ENCODE data around the gene SH3RF3.
"Not testable (repeated sequence)": the region's sequence is repeated elsewhere in the genome, so short reads cannot be mapped to it uniquely, and the experiment has no call there.

The SH3RF3 gene

DNA sequence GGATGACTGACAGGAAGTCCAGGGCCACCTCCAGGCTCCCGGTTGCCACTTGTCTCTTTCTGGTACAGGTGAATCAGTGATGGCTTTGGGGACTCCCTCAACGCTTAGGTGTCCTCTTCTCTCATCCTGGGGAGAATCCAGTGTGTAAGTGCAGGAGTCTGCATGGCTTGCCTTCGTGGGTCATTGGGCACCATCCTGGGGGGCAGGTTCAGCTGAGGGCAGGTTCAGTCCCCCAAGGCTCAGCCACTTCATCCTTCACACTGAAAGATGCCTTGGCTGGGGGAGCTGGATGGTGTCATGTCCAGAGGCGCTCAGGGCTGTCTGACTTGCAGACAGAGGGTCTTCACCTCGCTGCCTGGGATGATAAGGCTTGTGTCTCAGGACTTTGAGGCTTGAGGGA is 29.2 kb downstream of the SH3RF3 start:
- DNase-seq (ENCODE audit: low read depth) = no peak

DNA sequence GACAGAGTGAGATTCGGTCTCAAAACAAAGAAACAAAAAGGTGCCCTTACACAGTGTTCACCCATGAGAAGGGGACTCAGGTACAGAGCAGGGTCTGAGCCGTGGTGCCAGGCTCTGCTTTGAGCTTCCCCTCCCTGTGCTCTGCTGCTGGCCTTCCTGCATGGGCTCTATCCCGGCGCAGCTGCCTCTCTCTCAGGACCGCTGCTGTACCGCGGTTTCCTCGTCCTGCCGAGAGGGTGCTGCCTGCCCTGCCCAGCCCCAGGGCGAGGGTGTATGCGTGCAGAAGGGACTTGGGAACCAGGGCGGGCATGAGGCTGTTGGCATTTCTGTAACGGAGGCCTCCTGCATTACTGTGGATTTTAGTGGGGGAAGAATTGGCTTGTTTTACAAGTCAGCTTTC is 30.1 kb downstream of the SH3RF3 start:
- no peak for DNase-seq (ENCODE audit: low read depth)

DNA sequence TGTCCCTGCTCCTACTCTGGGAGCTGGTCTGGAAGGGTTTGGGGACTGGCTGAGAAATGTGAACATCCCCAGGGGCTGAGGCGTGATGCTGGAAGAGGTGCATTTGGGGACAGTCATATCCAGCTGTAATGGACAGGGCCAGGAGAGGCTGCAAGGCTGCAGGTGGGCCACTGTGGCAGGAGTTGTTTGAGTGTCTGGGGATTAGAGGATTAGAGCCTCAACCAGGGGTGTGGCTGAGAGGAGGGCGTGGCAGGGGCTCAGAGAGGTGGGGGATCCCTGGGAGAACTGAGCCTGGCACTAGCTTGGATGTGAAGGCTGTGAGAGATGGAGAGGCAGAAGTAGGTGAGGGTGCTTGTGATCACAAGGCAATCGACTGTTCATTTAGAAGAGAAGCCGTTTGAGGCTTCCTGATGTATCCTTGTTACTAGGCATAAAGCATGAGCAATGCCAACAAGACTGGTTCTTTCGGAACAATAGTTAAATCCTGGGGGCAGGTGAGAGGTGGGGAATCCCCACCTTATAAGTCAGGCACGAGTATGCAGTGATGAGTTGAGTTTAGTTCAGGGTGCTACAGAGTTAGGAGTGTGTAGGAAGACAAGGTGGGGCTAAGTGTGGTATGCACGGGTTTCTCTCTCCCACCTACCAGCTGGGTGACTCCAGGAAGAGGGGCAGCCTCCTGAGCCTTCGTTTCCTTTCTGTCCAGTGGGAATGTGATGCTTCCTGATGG is 31.9 kb downstream of the SH3RF3 start:
- DNase-seq (ENCODE audit: low read depth) = no peak

DNA sequence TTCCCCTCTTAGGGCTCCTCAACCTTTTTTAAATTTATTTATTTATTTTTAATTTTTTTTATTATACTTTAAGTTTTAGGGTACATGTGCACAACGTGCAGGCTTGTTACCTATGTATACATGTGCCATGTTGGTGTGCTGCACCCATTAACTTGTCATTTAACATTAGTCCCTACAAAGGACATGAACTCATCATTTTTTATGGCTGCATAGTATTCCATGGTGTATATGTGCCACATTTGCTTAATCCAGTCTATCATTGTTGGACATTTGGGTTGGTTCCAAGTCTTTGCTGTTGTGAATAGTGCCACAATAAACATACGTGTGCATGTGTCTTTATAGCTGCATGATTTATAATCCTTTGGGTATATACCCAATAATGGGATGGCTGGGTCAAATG is 33.4 kb downstream of the SH3RF3 start:
- not testable (repeated sequence) for DNase-seq (ENCODE audit: low read depth)

DNA sequence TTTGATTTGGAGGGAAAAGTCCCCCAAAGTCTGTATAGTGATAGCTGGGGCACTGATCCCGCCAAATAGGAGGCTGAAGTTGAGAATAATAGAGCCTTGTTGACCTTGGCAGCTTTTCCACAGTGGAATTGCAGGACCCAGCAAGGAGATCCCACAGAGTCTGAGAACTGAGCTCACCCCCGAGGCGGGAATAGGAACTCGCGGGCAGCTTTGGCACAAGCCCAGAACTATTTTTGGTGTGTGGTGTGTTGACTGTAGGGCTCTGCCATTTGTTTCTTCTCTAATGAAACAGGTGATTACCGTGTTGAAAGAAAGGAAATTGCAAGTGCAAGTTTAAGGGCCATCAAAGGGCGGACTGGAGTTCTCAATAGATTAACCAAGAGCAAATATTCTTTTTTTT is 34.0 kb downstream of the SH3RF3 start:
- no peak for DNase-seq (ENCODE audit: low read depth)

DNA sequence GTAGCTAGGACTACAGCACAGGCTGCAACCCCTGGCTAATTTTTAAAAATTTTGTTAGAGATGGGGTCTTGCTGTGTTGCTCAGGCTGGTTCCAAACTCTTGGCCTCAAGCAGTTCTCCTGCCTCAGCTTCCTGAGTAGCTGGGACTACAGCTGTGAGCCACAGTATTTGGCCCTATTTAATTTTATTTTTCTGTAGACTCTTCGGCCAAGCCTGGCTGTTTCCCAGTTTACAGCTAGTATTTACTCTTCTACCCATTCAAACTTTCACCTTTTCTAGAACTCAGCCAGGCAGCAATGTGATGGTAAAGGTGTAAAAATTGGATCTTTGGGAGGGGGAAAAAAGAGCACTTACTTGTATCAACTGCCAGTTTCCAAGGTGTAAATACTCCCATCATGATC is 35.3 kb downstream of the SH3RF3 start:
- DNase-seq (ENCODE audit: low read depth) = no peak

DNA sequence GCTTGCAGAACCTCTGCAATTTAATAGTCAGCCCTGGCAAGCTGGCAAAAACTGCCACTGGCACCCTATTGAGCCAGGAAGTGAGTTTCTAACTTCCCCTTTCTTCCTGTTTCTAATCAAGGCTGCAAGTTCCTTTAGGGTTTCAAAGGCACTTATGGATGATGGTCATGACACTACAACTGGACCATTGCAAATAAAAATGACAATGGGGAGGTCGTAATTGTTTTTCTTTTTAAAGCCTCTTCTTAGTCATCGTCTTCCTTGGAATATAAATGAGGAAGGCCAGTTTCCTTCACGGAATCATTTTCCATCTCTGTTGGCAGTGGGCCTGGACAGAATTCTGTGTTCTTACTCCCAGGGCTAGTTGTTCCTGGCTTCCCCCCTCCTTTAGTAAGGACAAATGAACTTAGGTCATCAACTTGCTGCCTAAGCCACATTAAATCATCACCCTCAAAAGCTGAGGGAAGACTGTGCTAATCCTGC is 35.8 kb downstream of the SH3RF3 start:
- no peak for DNase-seq (ENCODE audit: low read depth)

DNA sequence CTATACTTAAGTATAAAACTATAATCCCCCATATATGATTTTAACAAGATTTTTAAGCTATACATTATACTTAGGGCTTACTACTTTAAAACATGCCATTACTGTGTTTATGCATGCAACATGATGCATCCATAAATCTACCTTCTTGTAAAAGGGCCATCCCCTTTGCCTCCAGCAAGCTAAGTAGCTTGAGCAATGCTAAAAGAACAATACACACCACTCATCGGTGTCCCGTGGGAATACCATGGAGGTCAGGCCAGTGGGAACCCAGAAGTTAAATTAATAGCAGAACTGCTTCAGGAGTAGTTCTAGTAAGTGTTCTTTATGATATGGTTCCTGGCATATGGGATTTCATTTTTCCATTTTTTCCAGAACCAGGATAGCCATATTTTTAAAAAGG is 37.8 kb downstream of the SH3RF3 start:
- no peak for DNase-seq (ENCODE audit: low read depth)

DNA sequence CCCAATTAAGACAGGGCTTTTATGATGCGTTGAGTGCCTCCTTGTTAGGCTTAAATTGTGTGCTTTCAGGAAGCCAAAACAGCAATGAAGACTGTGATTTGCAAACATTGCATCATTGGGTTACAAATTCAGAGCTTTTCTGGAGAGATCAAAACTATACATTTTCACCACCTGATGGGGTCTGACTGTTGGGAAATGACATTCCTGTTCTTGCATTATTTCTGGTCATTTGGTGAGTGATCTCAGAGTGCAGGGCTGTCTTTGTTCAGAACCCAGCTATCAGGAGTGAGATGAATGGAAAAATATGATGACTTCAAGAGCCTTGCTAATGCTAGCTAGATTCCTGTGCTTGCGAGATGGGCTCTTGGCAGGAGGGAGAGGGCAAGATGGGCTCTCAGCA is 39.1 kb downstream of the SH3RF3 start:
- DNase-seq (ENCODE audit: low read depth) = no peak

DNA sequence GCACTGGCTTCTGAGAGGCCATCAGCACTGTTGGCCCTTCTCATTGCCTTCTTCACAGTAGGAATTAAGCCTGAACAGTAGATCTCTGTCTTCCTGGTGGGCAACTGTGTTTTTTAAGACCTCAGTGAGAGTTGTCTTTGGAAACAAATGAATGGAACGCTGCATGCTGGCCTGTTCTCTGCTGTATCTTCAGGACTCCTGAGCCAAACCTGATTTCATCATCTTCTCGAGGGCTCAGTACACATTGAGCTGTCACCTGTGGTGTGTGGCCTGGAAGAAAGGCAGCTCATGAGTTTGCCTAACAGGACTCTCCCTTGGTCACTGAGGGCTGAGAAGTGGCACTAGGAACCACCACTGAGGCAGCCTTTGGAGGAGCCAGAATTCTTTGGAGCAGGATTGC is 39.7 kb downstream of the SH3RF3 start:
- DNase-seq (ENCODE audit: low read depth) = no peak

DNA sequence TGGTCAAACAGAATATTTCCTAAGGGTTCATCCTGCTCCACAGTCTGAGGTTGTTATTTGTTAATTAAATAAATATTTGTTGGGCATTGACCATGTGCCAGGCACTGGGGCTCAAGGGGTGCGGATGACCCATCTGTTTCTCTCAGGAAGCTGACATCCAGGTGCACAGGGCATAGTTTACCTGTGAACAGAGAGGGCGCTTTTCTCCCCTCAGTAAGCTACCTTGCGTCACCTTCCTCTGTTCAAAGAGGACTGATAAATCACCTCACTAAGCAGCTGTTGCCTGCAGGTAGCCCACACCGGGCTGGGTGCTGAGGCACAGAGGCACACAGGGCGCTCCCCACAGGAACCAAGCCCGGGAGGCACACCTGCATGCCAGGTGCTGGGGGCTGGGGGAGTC is 41.6 kb downstream of the SH3RF3 start:
- DNase-seq (ENCODE audit: low read depth) = no peak

DNA sequence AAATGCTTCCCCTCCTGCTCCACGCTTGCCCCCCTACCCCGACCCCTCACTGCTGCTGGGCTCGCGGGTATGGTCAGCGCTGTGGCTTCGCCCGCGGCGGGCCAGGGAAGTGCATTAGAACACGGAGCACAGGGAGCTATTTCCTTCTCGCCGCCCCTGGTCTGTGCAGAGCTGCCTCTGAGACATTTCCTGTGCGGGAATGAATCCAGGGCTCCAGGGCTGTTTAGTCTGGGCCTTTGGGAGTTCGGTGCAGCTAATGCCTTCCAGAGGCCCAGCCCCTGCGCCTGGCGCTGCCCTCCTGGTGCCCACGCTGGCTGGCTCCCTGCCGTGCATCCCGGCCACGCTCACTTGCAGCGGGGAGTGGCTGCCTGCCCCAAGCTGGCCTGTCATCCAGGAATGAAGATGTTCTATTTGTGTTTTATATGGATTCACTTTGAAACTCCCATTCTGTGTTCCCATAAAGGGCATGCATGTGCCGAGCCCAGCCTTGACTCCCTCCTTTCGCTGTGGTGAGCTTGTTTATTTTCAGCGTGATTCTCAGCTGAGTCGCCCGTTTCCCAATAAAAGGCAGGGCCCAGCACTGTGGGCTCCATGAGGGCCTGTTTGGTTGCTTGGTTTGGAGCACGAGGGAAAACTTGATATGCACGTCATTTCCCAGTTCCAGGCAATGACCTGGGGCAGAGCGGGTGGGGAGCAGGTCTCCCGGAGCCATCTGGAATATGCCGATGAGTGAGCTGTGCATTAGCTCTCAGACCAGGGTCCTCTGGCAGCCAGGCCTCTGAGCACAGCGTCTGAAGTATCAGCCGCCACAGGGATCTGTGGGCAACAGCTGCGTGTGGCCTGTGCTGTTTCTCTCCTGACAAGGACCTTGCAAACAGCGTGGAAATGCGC is 42.7 kb downstream of the SH3RF3 start:
- no peak for DNase-seq (ENCODE audit: low read depth)

DNA sequence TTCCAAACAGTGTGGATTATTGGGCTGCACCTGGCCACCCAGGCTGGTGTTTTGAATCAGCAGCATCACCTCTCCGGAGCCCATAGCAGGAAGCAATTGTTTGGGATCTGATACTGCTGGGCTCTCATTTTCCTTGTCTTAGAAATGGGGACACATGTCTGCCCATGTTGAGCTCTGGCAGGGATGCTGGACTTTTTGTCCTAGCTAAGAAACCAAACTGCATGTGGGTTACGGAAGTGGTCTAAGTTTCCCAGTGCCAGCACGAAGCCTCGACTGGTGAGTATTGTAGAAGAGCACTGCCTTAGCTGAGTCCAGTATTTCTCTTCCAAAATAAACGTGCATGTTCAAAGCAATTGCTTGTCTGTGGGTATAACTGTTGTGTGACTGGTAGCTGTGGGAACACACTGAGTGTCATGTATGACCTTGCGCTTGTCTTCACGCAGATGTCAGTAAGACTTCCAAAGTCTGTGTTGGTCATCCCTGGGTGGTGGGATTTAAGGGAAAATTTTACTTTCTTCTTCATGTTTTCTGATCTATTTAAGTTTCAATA is 43.6 kb downstream of the SH3RF3 start:
- DNase-seq (ENCODE audit: low read depth) = no peak

DNA sequence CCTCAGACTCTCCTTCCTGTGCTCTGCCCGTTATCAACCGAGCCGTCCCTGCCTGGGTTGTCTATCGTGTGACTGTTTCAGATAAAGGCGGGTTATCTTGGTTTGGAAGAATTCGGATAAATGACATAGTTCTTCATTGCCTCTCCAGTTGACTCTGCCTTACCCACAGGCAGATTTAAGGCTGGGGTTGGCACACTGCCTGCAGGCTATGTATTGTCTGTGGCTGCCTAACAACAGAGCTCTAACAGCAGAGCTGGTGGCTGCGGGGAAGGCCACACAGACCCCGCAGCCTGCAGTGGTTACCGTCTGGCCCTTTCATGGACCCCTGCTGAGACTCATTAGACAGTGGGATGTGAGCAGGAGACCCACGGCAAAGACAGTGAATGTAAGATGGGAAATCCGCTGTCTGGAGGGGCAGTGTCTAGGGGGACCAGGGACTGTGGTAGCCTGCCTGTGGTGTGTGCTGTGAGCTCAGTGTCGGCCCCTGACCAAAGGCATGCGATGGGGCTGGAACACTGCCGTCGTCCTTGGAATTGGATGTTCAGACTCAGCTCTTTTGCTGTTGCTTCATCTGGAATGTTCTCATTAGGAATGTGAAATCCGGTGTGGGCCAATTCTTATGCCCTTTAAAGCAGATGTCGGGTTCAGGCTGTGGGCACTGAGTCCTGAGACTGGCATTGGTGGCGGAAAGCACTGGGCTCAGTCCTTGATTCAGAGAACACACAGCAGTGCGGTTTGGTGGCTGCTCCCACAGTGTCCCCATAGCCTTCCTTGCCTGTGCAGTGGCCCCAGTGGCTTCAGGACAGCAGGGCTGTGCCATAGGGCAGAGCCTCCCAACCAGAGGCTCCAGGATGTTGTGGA is 44.5 kb downstream of the SH3RF3 start:
- no peak for DNase-seq (ENCODE audit: low read depth)

DNA sequence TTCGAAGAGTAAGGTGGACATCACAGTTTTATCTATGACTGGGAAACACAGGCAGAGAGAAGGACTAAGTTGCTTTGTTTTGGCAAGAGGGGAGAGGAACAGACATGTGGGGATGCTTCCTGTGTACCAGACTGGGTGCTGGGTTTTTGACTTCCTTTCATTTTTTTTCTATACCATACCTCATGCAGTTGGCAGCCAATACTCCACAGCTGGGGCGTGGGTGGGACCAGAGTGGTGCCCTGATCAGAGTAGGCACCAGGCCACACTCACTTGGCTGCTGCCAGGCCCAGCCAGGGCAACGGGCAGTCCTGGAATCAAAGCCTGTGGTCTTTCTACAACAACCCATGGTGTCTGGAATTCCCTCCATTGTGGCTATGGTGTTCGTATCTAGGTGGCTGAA is 45.2 kb downstream of the SH3RF3 start:
- DNase-seq (ENCODE audit: low read depth) = no peak

DNA sequence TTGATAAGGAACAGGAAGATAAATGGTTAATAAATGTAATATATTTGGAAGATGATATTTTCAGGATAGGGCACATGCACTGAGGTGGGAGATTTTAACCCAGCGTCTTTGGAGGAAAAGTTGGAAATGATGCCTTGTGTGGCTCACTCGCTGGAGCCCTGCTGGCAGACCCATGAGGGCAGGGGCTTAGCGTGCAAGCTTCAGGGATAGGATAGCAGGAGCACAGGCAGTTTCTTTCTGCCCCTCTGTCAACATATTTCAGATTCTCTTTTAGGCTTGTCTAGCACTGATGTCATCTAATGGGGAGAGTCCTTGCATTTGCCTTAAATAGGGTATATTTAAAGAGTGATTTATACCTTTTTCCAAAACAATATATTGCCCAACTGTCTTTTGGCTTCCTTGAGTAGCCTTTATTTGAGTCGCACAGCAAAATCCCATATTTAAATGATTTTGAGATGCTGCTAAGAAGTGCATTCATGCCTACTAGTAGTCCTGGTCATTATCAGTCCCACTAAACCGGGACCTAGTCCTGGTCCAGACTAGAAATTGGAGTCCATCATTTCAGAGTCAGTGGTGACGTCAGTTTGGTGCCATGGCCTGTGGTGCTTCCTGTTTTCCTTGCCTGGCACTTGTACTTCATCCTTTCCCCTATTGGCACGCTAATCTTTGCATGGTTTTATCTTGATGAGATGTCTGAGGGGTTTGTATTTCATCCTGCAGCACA is 45.8 kb downstream of the SH3RF3 start:
- DNase-seq (ENCODE audit: low read depth) = no peak

DNA sequence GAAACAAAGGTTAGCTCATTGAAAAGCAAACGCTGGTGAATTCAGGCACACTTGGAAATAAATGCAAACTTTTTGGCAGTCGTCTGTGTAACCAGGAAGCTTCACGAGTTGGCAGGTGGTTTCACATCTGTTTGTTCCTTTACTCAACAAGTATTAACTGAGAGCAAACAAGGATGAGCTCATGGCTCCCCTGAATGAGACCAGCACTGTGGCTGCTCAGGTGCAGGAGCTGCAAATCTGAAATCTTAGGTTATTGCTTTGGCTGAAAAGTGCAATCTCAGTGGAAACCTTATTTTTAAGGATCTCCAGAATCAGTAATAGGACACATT is 46.3 kb downstream of the SH3RF3 start:
- no peak for DNase-seq (ENCODE audit: low read depth)

DNA sequence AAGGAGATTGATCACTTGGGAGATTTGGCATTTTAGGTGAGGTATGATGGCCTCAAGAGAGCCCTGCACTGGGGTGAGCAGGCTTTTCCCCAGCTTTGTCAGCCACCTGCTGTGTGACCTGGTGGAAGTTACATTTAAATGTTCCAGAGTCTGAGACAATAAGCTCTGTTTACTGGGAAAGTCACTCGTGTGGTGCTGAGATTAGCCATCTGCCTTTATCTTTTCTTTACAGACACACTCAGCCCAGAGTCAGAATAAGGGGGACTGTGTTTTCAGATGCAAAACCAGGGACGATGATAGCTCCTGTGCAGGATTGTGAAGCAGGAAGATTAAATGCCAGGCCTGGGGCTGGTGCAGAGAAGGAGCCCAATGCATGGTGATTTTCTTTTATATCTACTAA is 47.9 kb downstream of the SH3RF3 start:
- DNase-seq (ENCODE audit: low read depth) = no peak

DNA sequence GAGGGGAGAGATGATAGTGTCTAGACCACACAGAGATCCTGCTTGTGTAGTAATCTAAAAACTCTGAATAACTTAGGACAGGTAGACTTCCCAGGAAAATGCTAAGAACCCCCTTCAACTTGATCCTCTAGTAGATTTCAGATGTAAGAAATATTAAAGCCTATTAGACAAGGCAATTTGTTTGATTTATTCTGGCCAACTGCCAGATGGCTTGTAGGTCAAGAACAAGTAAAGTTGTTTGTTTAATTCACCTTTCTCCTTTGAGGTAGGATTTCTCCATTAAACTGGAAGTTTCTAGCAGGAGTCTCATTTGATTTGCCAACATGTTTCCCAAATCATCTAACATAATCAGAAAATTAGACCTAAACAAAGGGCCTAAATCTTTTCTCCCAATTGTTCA is 48.6 kb downstream of the SH3RF3 start:
- no peak for DNase-seq (ENCODE audit: low read depth)

DNA sequence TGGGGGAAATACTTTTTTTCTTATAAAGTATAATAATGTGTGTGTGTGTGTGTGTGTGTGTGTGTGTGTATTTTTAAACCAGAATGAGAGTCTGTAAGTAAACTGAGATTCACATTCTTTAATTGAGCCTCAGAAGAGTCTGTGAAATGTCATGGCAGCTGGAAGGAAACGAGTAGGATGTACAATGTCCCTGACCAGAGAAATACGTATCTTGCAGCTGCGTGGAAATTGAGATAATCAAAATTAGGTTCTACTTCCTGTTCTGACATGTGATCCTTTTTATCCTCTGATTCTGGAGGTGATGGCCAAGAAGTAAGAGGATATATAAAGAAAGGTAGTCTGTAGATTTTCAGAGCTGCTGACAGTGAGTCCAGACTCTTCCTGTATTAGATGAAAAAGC is 50.0 kb downstream of the SH3RF3 start:
- no peak for DNase-seq (ENCODE audit: low read depth)

DNA sequence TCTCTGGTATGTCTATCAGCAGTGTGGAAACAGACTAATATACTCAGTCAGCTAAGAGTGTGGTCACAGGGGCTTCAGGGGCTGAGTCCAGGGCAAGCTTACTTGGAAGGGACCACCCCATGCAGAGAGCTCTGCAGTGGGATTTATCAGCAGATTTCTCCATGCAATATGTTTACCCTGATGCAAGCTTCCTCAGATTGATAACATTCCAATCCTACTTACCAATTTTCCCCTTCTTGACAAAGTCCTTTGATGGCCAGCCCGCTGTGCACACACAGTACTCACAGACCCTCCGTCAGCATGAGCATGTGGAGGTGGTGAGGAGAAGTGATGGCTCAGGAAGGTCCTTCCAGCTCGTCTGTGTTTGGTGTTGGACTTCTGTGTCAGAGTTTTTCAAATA is 51.8 kb downstream of the SH3RF3 start:
- DNase-seq (ENCODE audit: low read depth) = no peak

DNA sequence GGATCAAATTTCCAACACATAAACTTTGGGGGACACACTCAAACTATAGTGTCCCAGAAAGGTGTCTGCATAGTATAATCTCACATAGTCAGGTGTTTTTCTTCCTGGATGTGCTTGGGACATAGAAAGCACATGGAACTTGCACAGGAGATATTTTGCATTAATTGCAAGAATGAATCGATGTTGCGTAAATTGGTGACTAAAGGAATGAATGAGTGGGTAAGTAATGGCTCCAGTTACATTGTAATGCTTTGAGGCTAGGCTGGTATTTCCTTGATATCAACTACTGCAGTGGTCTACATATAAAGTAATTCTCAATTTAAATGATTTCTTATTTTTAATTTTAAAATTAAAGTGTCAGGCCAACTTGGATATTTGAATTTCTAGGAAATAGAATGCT is 53.4 kb downstream of the SH3RF3 start:
- DNase-seq (ENCODE audit: low read depth) = no peak

Measured in activated T-cell treated with anti-CD3 and anti-CD28 coated beads for 1 hour (primary cell).